LNCaP clone FGC (cell line): Measurements from ENCODE around the gene RAB20.

Source experiments
- DNase-seq: peaks from one replicate; pipeline ENCODE4 v3.0.0-alpha.2; 2011; ENCODE audit warnings: low read depth
- H3K4me3 ChIP-seq: 2 replicates; pipeline ENCODE4 v1.5.1; 2011; ENCODE audit warnings: mild to moderate bottlenecking, low read depth, low read length, control low read depth
- CTCF ChIP-seq: IDR thresholded peaks from 2 replicates; pipeline ENCODE4 v1.5.1; 2012; ENCODE audit warnings: mild to moderate bottlenecking; ENCODE audit not compliant: control insufficient read depth, insufficient read depth; ENCODE audit errors: extremely low read depth

The RAB20 gene

GRCh38 chr13:110519506-110519905, 42.0 kb downstream of the RAB20 start:
- DNase-seq = no peak
- H3K4me3 ChIP-seq = no peak overlapping the region
- no peak for TF ChIP-seq CTCF

- H3K4me3 ChIP-seq = no peak overlapping the region
- no peak for DNase-seq
- TF ChIP-seq CTCF = no peak
These were observed 42.5 kb downstream of the RAB20 start for GRCh38 chr13:110519046-110519445.

DNA sequence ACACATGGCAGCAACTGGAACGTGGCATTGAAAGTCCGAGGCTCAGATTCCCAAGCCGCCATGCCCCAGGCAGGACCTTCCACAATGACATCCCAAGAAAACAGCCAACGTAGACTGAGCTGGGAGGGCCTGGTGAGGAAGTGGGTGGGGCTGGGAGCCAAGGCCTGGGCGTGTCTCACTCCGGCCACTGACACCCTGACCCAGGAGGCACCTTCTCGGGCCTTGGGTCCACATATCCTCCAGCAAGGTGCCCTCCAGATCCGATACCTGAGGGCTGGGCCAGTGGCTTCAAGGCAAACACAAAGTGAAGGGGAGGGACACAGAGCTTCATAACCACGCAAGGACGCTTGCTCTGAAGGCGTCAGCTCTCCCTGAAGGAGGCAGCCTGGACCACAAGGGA, 43.0 kb downstream of the RAB20 start:
- no peak for TF ChIP-seq CTCF
- DNase-seq = no peak
- no peak overlapping the region for H3K4me3 ChIP-seq

GRCh38 chr13:110518226-110518525, 43.3 kb downstream of the RAB20 start:
- DNase-seq = no peak
- H3K4me3 ChIP-seq = no peak overlapping the region
- no peak for TF ChIP-seq CTCF

- H3K4me3 ChIP-seq = no peak overlapping the region
- no peak for TF ChIP-seq CTCF
- DNase-seq = no peak
These were observed 43.9 kb downstream of the RAB20 start for GRCh38 chr13:110517505-110518225.

GRCh38 chr13:110516500-110516899, 45.0 kb downstream of the RAB20 start:
- DNase-seq = no peak
- no peak for TF ChIP-seq CTCF
- no peak overlapping the region for H3K4me3 ChIP-seq

- DNase-seq = no peak
- H3K4me3 ChIP-seq = no peak overlapping the region
- no peak for TF ChIP-seq CTCF
These were observed 49.3 kb downstream of the RAB20 start for GRCh38 chr13:110512198-110512740.
